Measurements from ENCODE around the gene IQGAP2. TPM values are rescaled to one million over a fixed set of nuclear protein-coding genes. Genes with fewer than 3 reads are reported as not detected.
"Not testable (repeated sequence)": the region's sequence is repeated elsewhere in the genome, so short reads cannot be mapped to it uniquely, and the experiment has no call there.

The IQGAP2 gene
- total RNA-seq, 1 experiment from 2014 or later, result 8.3 TPM

DNA sequence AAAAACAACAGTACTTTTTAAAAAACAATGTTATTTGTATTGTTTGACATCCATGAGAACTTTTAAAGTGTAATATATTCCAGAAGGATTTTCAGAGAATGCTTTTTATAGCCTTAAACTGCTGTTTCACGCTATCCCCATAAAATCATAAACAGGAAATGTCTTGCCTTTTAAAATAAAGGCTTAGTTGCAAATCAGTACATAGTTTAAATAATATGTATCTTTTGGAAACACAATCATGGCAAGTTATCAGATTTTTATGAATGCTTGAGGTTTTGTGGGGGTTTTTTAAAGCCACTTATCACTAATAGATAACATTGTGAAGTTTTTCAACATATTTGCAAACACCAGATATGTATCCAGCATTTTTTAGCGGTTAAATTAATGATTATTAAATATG is 257.3 kb downstream of the IQGAP2 start:
- DNase-seq (ENCODE audit: low spot score), result no peak

DNA sequence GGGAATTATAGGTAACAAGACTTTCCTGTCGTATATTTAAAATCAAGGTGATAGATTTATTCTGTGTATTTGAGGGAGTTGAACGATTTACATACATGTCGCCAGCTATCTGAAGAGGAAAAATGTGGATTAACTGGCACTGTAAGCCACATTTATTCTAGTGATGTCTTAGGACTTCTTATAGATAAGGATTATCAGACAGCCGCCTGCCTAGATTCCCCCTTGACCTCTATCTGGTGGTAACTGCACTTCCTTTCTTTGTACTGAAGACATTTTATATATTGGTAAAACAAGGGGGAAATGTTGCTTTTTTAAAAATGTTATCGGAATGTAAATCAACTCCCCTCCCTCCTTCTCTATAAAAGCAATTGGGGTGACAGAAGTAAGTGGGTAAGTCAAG is 259.4 kb downstream of the IQGAP2 start:
- DNase-seq (ENCODE audit: low spot score), result no peak

DNA sequence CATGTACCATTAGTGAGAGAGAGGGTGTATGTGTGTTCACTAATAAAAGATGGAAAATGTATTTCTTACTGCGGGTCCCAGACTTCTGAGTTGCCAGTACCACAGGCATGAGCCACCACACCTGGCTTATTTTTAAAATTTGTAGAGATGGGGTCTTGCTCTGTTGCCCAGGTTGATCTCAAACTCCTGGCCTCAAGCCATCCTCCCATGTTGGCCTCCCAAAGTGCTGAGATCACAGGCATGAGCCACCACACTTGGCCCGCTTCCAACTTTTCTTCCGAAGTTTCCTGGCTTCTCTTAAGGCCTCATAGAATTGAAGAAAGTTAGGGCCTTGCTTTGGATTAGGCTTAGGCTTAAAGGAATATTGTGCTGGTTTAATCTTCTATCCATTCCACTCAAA is 260.5 kb downstream of the IQGAP2 start:
- DNase-seq (ENCODE audit: low spot score), result no peak

DNA sequence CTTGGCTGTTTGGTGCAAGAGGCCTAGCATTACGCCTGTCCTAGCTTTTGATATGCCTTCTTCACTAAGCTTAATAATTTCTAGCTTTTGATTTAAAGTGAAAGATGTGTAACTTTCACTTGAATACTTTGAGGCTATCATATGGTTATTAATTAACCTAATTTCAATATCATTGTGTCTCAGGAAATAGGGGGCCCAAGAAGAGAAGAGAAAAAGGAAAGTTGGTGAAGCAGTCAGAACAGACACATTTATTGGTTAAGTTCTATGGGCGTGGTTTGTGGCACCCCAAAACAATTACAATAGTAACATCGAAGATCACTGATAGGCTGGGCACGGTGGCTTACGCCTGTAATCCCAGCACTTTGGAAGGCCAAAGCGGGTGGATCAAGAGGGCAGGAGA is 261.0 kb downstream of the IQGAP2 start:
- DNase-seq (ENCODE audit: low spot score), result no peak

DNA sequence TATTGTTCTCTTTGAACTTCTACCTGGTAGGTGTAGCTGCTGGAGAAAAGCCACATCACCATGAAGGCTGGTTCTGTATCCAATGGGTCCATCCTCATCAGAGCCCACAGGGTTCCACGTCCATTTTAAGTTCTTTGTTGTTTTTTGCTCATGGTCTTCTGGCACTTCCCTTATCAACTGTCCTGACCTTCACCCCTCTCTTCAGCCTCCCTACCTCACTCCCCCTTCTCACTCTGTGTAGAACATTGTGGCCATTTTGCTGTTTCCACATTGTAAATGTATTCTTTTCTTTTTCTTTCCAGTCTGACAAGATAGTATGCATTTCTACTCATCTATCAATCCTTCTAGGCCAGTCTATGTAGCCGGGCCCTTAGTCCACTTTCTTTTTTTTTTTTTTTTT is 264.4 kb downstream of the IQGAP2 start:
- no peak for DNase-seq (ENCODE audit: low spot score)

DNA sequence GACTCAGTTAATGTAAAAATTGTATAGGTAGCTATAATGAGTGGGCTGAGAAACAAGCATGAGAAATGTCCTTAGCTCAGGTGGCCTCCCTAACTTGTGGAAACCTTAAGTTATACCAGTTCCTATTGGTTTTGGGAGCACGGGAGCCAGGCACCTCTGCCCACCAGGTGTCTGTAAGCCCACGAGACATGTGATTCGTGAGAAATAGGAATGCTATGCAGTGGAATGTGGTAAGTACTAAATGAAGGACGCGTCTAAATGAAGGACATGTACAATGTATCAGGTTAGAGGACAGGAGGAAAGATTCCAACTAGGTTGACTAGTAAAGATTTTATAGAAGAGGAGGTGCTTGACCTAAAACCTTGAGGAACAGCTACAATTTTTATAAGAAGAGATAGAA is 266.2 kb downstream of the IQGAP2 start:
- DNase-seq (ENCODE audit: low spot score), result no peak

DNA sequence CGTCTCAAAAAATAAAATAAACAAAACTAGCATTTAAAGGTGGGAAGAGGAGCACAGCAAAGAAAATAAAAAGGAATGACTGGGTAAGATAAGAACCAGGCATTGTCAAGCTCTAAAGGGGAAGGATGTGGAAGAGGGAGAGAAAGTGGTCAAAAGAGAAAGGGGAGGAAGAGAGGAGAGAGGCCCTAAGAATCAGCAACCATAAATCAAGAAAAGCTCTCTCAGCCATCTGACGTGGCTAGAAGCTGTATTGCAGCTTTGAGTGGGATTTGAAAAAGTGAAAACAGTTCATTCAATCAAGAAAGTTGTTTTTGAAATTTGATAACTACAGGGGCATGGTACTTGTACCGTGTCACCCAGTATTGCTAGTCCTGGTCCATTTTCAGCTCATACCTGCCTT is 267.4 kb downstream of the IQGAP2 start:
- no peak for DNase-seq (ENCODE audit: low spot score)

DNA sequence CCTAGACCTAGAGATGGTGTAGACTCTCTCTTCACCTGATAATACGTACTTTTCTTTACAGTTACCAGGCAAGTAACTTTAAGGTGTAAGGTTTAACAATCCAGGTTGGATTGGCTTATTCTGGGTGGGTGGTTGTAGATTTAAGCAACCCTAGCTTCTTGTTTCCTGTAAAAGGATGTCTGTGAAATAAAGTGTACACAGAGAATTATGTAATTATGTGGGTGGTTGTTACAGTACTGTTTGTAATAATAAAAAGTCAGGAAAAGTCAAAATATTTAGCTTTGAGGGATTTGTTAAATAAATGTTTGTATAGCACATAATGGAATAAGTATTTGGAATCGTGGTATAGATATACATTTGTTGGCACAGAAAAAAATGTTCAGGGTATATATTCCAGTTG is 269.2 kb downstream of the IQGAP2 start:
- no peak for DNase-seq (ENCODE audit: low spot score)

DNA sequence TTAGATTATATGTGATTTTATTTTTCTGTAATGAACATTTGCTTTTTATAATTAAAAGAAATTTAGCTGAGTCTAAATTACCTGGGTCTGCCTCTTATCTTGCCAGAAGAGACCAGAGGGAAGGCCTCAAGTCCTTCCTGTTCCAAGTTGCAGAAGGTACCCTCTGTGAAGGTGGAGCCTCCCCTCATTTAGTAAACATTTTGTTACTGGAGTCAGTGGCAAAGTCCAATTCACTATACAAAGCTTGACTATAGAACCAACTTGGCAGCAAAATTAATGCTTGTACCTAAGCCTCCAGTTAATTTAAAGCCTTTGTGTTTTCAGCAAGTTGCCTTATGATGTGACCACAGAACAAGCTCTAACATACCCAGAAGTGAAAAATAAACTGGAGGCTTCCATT is 270.0 kb downstream of the IQGAP2 start:
- DNase-seq (ENCODE audit: low spot score), result no peak

DNA sequence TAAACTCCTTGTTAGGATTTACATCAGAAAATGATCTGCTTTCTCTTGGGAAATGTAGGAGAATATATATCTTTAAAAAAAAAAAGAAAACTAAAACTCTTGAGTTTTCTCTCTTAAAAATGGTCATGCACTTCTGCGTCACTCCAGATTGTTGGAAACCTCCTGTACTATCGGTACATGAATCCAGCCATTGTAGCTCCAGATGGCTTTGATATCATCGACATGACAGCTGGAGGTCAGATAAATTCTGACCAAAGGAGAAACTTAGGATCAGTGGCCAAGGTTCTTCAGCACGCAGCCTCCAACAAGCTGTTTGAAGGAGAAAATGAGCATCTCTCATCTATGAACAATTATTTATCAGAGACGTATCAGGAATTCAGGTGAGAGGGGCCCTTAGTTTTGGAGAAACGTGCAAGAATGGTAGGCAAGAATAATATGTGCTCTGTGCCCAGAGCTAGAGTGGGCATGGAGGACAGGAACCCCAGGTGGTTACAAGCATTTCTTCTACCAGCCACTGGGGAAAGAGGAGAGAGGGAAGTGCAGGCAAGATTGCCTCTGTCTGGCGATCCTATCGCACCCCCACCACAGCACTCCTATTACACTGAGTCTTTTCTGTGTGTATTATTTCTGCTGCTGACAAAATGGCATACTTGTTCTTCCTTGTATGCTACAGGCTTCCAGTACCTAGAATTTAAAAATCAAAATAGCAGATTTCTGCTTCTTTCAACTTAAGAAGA is 271.4 kb downstream of the IQGAP2 start:
- no peak for DNase-seq (ENCODE audit: low spot score)

DNA sequence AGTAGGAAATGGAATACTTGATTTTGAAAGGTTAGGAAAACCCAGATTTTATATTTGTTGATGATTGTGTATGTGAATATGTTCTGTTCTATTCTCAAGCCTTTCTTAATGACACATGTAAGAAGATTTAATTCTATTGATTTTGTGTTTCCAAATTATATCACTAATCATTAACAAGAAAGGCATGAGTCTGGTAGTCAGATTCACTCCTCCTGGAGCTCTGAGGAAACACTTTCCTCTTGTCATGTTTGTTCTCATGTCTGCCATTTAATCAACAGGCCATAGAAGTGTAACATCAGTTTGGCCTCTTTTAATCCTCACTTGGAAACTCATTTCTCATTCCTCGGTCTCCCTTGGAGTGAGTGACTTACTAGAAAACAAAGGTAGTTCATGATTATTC is 272.3 kb downstream of the IQGAP2 start:
- no peak for DNase-seq (ENCODE audit: low spot score)

DNA sequence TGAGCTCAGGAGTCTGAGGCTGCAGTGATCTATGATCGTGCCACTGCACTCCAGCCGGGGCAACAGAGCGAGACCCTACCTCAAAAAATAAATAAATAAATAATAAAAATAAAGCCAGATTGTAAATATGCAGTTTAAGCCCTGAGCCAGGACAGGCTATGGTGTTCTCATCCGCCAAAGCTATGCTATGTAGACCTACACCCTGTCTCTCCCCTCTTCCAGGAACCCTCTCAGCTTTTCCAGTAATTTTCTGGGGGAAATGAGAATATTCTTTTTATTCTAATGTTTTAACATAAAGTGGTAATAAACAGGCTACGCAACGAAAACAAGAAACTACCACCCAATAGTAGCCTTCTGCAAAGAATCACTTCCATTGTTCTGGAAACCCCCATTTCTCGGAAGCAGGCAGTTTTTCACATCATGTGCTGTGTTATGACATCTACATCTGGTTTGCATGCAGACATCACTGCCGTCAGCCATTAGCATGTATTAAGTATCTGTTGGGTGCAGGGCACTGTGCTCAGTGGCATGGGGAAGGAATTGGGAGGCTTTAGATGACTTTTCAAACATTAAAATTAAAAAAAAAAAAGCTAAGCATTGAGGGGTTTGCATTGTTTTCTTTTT is 274.9 kb downstream of the IQGAP2 start:
- DNase-seq (ENCODE audit: low spot score), result no peak

DNA sequence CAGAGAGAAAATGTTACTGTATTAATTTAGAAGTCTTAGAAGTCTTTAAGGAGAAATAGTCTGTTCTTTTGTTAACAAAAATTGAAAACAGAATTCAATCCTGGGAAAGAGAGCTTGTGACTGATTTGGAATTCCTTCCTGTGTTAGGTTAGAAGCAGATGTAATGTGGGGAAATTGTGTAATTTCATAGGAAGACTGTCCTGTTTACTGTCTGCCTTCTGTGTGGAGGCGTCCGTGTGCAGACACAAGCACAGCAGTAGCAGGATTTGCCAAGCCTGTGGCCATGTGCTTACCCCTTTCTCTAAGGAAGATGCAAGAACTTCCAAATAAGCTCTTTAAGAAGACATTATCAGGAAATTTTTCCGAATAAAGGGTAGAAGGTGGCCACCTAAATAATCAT is 276.1 kb downstream of the IQGAP2 start:
- DNase-seq (ENCODE audit: low spot score), result no peak

DNA sequence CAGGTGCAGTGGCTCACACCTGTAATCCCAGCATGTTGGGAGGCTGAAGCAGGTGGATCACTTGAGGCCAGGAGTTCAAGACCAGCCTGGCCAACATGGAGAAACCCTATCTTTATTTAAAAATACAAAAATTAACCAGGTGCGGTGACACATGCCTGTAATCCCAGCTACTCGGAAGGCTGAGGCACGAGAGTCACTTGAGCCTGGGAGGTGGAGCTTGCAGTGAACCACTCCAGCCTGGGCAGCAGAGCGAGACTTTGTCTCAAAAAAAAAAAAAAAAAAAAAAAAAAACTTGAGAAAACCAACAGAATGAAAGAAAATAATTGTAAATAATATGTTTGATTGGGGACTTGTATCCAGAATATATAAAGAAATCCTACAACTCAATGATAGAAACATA is 277.7 kb downstream of the IQGAP2 start:
- DNase-seq (ENCODE audit: low spot score), result not testable (repeated sequence)

DNA sequence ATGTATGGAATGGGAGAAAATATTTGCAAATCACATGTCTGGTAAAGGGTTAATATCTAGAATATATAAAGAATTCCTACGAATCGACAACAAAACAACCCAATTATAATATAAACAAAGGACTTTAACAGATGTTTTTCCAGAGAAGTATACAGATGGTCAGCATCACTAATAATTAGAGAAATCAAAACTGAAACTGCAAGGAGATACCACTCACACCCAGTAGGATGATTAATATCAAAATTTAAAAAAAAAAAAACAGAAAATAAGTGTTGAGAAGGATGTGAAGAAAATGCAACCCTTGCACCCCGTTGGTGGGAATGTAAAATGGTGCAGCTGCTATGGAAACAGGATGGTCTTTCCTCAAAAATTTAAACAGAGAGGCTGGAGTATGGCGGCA is 278.2 kb downstream of the IQGAP2 start:
- DNase-seq (ENCODE audit: low spot score), result no peak

DNA sequence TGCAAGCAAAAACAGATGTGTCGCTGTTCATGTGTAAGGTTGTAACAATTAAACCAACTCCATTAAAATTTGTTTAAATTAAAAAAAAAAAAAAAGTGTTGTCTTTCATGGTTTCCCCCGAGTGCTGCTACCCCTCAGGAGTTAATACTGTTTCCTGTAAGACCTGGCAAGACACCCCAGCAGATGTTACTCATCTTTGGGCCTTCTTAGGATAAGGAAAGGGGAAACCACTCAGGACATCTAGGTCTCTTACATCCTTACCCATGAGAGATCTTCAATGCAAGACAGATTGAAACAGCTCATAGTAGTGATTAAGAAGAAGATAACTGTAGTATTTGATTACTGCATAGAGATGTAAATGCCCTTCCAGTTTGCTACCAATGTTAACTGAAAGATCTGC is 279.3 kb downstream of the IQGAP2 start:
- DNase-seq (ENCODE audit: low spot score), result no peak

DNA sequence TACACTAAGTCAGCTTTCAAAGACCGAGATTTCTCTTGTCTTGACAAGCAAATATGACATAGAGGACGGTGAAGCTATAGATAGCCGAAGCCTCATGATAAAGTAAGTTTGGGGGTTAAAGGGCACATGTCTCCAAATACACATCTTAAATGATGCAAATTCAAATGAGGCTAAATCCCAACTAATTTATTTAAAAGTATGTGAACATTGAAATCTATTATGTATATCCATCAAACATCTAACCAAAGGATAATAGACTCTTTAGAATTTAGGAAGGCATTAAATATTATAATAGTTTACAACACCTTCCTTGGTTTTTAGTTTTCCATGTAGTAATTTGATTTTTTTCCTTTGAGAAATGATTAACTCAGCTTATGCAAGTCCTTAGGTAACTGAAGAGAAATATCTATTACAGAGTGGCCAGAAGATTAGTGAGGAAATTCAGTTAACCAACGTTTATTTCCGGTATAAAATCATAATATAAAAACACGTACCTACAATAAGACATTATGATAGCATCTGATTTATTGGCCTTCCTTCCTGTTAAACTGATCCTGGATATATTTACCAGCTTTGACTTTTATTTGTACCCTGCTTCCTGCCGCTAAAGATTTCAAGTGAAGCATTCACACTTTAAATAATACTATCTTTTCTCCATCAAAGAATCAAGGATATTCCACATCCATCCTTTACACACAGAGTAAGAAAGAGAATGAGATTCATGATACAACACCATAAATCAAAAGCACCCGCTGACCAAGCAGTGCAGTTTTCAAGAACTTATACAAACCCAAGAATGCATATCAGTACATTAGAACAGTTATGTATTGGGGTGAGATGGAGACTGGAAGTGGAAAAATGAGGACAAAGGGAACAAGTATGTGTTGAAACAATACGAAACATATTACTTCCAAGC is 281.0 kb downstream of the IQGAP2 start:
- no peak for DNase-seq (ENCODE audit: low spot score)

DNA sequence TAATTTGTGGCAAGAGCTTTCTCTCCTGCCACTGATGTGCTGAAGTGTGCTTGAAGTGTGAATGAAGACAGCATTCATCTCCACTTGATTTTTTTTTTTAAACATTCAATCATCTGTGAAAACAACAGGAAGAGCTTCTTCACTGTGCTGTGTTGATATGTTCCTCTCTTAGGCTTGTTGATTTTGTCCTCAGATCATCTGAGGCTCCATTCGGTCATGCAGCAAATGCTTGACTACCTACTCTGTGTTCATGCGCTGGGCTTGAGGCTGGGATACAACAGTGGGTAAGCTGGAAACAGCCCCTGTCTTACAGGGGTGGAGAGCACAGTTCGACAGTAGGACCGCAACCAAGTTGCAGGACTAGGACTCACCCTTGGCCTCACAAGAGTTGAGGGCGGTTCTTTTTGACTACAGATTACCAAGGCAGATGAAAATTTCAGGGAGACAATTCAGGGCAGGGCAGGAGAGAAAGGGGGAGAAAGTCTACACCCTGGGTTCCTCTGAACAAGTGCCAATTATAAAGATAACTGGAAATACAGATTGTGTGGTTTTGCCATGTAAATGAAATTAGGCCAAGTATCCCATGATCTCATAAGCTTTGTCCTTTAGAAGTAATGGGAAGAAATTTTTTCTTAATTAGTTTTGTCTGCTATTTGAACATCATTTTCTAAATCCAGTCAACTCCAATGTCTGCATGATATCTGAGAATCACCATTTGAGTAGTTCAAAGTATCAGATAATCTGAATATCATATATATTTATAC is 281.9 kb downstream of the IQGAP2 start:
- no peak for DNase-seq (ENCODE audit: low spot score)

DNA sequence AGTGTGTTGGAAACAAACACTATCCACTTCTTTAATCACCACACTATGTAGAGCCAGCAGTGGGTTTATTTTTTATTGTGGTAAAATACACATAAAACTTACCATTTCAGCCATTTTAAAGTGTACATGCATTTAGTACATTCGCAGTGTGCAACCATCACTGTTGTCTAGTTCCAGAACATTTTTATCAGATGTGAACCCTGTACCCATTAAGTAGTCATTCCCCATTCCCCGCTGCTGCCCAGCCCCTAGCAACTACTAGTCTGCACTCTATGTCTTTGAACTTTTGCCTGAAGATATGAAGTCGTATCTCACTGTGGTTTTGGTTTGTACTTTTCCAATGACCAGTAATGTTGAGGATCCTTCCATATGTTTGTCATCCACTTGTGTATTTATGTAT is 282.6 kb downstream of the IQGAP2 start:
- no peak for DNase-seq (ENCODE audit: low spot score)

DNA sequence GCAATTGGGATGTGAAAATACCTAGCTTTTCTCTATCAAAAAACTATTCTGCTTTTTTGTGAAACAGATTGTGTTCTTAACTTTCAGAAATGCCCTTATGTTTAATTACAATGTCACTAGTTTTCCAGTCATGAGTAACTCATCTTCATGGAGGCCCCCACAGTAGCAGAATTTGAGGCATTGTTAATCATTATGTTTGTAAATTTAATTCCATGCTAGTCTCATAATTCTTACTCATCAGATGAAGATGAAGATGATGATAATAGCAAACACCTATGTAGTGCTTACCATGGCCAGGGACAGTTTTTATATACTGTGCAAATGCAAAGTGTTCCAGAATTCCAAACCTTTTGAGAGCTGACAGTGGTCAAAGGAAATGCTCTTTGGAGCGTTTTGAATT is 285.1 kb downstream of the IQGAP2 start:
- DNase-seq (ENCODE audit: low spot score), result no peak

DNA sequence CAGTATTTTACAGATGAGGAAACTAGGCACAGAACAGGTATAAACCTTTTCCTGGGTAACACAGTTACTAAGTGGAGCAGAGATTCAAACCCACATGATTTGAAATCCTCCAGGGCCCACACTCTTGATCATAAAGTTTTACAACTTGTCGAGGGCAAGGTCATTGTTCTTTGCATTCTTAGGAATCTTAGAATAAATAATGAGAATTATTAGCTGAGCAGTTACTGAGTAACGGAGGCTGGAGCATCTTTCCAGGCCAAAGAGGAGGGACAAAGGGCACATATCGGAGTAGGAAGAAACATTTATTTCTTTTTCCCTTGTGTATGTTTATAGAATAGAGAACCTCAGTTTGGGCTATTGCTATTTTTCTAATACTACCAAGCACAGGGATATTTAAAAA is 285.8 kb downstream of the IQGAP2 start:
- DNase-seq (ENCODE audit: low spot score), result no peak

All from A172 (cell line).